ENCODE measurements around the gene KDM4C.
"Not testable (repeated sequence)": the region's sequence is repeated elsewhere in the genome, so short reads cannot be mapped to it uniquely, and the experiment has no call there.

The KDM4C gene

GRCh38 chr9:6764950-6765349, 7.2 kb downstream of the KDM4C start:
- no peak for DNase-seq

GRCh38 chr9:6765396-6765795, 7.6 kb downstream of the KDM4C start:
- DNase-seq = no peak

GRCh38 chr9:6766606-6767005, 8.8 kb downstream of the KDM4C start:
- no peak for DNase-seq

GRCh38 chr9:6768587-6768986, 10.8 kb downstream of the KDM4C start:
- not testable (repeated sequence) for DNase-seq

GRCh38 chr9:6771722-6772121, 13.9 kb downstream of the KDM4C start:
- no peak for DNase-seq

- no peak for DNase-seq
These were observed 19.6 kb downstream of the KDM4C start for GRCh38 chr9:6777213-6777902.

GRCh38 chr9:6779417-6780241, 21.9 kb downstream of the KDM4C start:
- DNase-seq = no peak

GRCh38 chr9:6780690-6781089, 22.9 kb downstream of the KDM4C start:
- DNase-seq = no peak

- no peak for DNase-seq
These were observed 23.7 kb downstream of the KDM4C start for GRCh38 chr9:6781476-6781875.

GRCh38 chr9:6782345-6782744, 24.6 kb downstream of the KDM4C start:
- no peak for DNase-seq

- no peak for DNase-seq
These were observed 25.2 kb downstream of the KDM4C start for GRCh38 chr9:6782981-6783380.

GRCh38 chr9:6783753-6784152, 26.0 kb downstream of the KDM4C start:
- no peak for DNase-seq

- no peak for DNase-seq
These were observed 27.9 kb downstream of the KDM4C start for GRCh38 chr9:6785682-6786081.

- no peak for DNase-seq
These were observed 30.0 kb downstream of the KDM4C start for GRCh38 chr9:6787793-6788161.

- DNase-seq = no peak
These were observed 30.6 kb downstream of the KDM4C start for GRCh38 chr9:6788162-6789016.

GRCh38 chr9:6789017-6789338, 31.2 kb downstream of the KDM4C start:
- DNase-seq = not testable (repeated sequence)

GRCh38 chr9:6790866-6791265, 33.1 kb downstream of the KDM4C start:
- no peak for DNase-seq

GRCh38 chr9:6793203-6793602, 35.4 kb downstream of the KDM4C start:
- no peak for DNase-seq

GRCh38 chr9:6794936-6795335, 37.2 kb downstream of the KDM4C start:
- no peak for DNase-seq

- no peak for DNase-seq
These were observed 45.2 kb downstream of the KDM4C start for GRCh38 chr9:6802926-6803325.

- DNase-seq = no peak
These were observed 47.8 kb downstream of the KDM4C start for GRCh38 chr9:6805532-6805931.

GRCh38 chr9:6806318-6806717, 48.5 kb downstream of the KDM4C start:
- not testable (repeated sequence) for DNase-seq

- not testable (repeated sequence) for DNase-seq
These were observed 49.9 kb downstream of the KDM4C start for GRCh38 chr9:6807669-6808068.

GRCh38 chr9:6811436-6811835, 53.7 kb downstream of the KDM4C start:
- DNase-seq = no peak
